NCI-H2107 treated with DMSO at 0.1 percent for 48 hours (cell line): ENCODE data around the gene SRPK3.
A peak's percentile ranks its signal among the peaks of the same experiment; 100 is the strongest.

ENCODE experiments used
- DNase-seq: peaks from one replicate; lab custom pipeline; 2025; ENCODE audit not compliant: unreplicated experiment; lab: John Stamatoyannopoulos, UW

The SRPK3 gene

GRCh38 chrX:153783378-153784013 is 2.7 kb downstream of the SRPK3 start:
- DNase-seq: no peak

GRCh38 chrX:153784325-153784967 is 3.6 kb downstream of the SRPK3 start:
- DNase-seq: no peak

GRCh38 chrX:153786669-153787068 is 5.8 kb downstream of the SRPK3 start:
- no peak for DNase-seq

- no peak for DNase-seq
These were observed 8.8 kb downstream of the SRPK3 start for GRCh38 chrX:153789654-153790053.

GRCh38 chrX:153791104-153791852 is 10.4 kb downstream of the SRPK3 start:
- no peak for DNase-seq

GRCh38 chrX:153792368-153792767 is 11.5 kb downstream of the SRPK3 start:
- no peak for DNase-seq

- DNase-seq: no peak
These were observed 12.4 kb downstream of the SRPK3 start for GRCh38 chrX:153793291-153793690.

- peak; percentile 93 for DNase-seq
These were observed 13.4 kb downstream of the SRPK3 start, which contains the start of the genes IDH3G and SSR4 for GRCh38 chrX:153794018-153794896. Gene IDH3G (minus strand): TSS chrX:153794375. CDS start chrX:153794326, 49 bp downstream. Gene SSR4 (plus strand): TSS chrX:153794668. CDS start chrX:153794688, 20 bp downstream.

- DNase-seq: no peak
These were observed 14.3 kb downstream of the SRPK3 start for GRCh38 chrX:153794897-153795816.

- no peak for DNase-seq
These were observed 16.7 kb downstream of the SRPK3 start for GRCh38 chrX:153797415-153798015.

- DNase-seq: no peak
These were observed 18.5 kb downstream of the SRPK3 start for GRCh38 chrX:153799326-153799725.

- no peak for DNase-seq
These were observed 19.4 kb downstream of the SRPK3 start for GRCh38 chrX:153800177-153800722.

- no peak for DNase-seq
These were observed 19.9 kb downstream of the SRPK3 start for GRCh38 chrX:153800746-153801145.

- DNase-seq: no peak
These were observed 20.8 kb downstream of the SRPK3 start for GRCh38 chrX:153801669-153802068.

GRCh38 chrX:153802513-153803045 is 21.7 kb downstream of the SRPK3 start:
- no peak for DNase-seq

- no peak for DNase-seq
These were observed 22.6 kb downstream of the SRPK3 start for GRCh38 chrX:153803211-153804099.

- no peak for DNase-seq
These were observed 23.3 kb downstream of the SRPK3 start for GRCh38 chrX:153804100-153804595.

GRCh38 chrX:153804621-153805020 is 23.8 kb downstream of the SRPK3 start:
- DNase-seq: no peak
